HEK293 (cell line): ENCODE data around the gene SSTR5.

Experiments
- PRDM2 ChIP-seq: fragments of 450-650 bp; formaldehyde crosslinking; IDR thresholded peaks from 2 replicates; pipeline ENCODE4 v1.5.1; 2016; ENCODE audit warnings: missing biosample characterization, missing genetic modification characterization, borderline replicate concordance
- ZNF280D ChIP-seq: fragments of 450-650 bp; formaldehyde crosslinking; IDR thresholded peaks from 2 replicates; pipeline ENCODE4 v1.5.1; 2016; ENCODE audit warnings: missing biosample characterization, missing genetic modification characterization

- no peak for TF ChIP-seq PRDM2 (tag by site-specific recombination)
- TF ChIP-seq ZNF280D (tag by site-specific recombination): no peak
These were observed 663 bp downstream of the SSTR5 start for GRCh38 chr16:1073262-1073558.
